Epithelial cell of proximal tubule (primary cell): ENCODE results near the gene TRPM8. TPM values are rescaled to one million over a fixed set of nuclear protein-coding genes. Genes with fewer than 3 reads are reported as not detected.

Experiments used
- DNase-seq: peaks from one replicate; pipeline ENCODE4 v3.0.0-alpha.2; 2011; ENCODE audit warnings: low read depth
- H3K4me3 ChIP-seq: 2 replicates; pipeline ENCODE4 v1.5.1; 2011; ENCODE audit warnings: low read depth, mild to moderate bottlenecking, low read length
- CTCF ChIP-seq: conservative IDR thresholded peaks from 2 replicates; pipeline ENCODE4 v1.5.1; 2012; ENCODE audit warnings: low read depth, mild to moderate bottlenecking, low read length
- total RNA-seq: library from RNA; depleted of rRNA; stranded (reverse); fragments of >200 nt; gene quantifications from 2 replicates; pipeline ENCODE4 v1.2.3, GENCODE V29; 2015

TRPM8 gene
- total RNA-seq, 1 donor from 2014 or later, result 4.1 TPM

- no peak for TF ChIP-seq CTCF
- H3K4me3 ChIP-seq, result no peak overlapping the region
- DNase-seq, result no peak
These were observed 114.0 kb downstream of the TRPM8 start for GRCh38 chr2:234031207-234031606.

- no peak overlapping the region for H3K4me3 ChIP-seq
- TF ChIP-seq CTCF, result no peak
- no peak for DNase-seq
These were observed 115.2 kb downstream of the TRPM8 start for GRCh38 chr2:234032279-234032856.

GRCh38 chr2:234033174-234033573, 116.0 kb downstream of the TRPM8 start:
- peak; percentile 20 for TF ChIP-seq CTCF
- DNase-seq, result peak; percentile 51
- no peak overlapping the region for H3K4me3 ChIP-seq

- no peak overlapping the region for H3K4me3 ChIP-seq
- no peak for DNase-seq
- TF ChIP-seq CTCF, result no peak
These were observed 116.7 kb downstream of the TRPM8 start for GRCh38 chr2:234033885-234034284.

- no peak for TF ChIP-seq CTCF
- DNase-seq, result no peak
- H3K4me3 ChIP-seq, result no peak overlapping the region
These were observed 121.1 kb downstream of the TRPM8 start for GRCh38 chr2:234038076-234038802.

- TF ChIP-seq CTCF, result no peak
- H3K4me3 ChIP-seq, result no peak overlapping the region
- DNase-seq, result no peak
These were observed 127.0 kb downstream of the TRPM8 start for GRCh38 chr2:234044157-234044556.

GRCh38 chr2:234046521-234046920, 129.3 kb downstream of the TRPM8 start:
- no peak for TF ChIP-seq CTCF
- H3K4me3 ChIP-seq, result no peak overlapping the region
- DNase-seq, result no peak
